Measurements from ENCODE around the gene UST. TPM values are rescaled to one million over a fixed set of nuclear protein-coding genes. Genes with fewer than 3 reads are reported as not detected.

Gene UST
- total RNA-seq, 2 donors from 2014 or later = 24.2 to 30.8 TPM

DNA sequence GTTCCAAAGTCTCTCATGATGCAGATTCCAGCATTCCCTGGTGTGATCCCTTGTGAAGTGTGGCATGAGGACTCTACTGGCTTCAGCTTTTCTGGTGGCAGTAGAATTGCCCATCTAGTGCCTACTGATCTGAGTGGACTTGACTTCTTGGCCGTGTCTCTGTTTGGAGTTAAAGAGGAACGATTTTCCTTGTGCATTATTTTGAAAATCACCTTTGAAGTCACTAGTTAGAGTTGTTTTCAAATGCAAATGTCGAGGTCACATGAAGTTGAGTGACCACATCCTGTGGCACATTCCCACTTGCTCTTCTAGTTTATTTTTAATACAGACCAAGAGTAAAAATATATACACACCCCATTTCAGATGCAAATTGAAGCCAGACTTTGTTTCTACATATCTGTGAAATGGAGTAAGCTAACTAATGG lies 300.0 kb downstream of the UST start:
- DNase-seq (ENCODE audit: low spot score) = no peak
- no peaks in the 10 kb centered on the region for H3K27me3 ChIP-seq (replicated peaks; ENCODE audit: insufficient read depth)
- H3K36me3 ChIP-seq = no peaks in the 10 kb centered on the region
- no peaks in the 10 kb centered on the region for H3K9me3 ChIP-seq
- H3K4me3 ChIP-seq = no peak overlapping the region
- H3K4me1 ChIP-seq (ENCODE audit: control insufficient read depth in 1 of 2, low read depth in 2 of 2) = peaks cover 3 to 9% of the 10 kb centered on the region in 2 donors
- TF ChIP-seq, protein P1, sequence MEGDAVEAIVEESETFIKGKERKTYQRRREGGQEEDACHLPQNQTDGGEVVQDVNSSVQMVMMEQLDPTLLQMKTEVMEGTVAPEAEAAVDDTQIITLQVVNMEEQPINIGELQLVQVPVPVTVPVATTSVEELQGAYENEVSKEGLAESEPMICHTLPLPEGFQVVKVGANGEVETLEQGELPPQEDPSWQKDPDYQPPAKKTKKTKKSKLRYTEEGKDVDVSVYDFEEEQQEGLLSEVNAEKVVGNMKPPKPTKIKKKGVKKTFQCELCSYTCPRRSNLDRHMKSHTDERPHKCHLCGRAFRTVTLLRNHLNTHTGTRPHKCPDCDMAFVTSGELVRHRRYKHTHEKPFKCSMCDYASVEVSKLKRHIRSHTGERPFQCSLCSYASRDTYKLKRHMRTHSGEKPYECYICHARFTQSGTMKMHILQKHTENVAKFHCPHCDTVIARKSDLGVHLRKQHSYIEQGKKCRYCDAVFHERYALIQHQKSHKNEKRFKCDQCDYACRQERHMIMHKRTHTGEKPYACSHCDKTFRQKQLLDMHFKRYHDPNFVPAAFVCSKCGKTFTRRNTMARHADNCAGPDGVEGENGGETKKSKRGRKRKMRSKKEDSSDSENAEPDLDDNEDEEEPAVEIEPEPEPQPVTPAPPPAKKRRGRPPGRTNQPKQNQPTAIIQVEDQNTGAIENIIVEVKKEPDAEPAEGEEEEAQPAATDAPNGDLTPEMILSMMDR (IDR thresholded peaks at IDR 0.05) = no peak
- no peak overlapping the region for H3K27ac ChIP-seq
- no peak for ATAC-seq (ENCODE audit: insufficient number of reproducible peaks, low FRiP score, low read depth)

DNA sequence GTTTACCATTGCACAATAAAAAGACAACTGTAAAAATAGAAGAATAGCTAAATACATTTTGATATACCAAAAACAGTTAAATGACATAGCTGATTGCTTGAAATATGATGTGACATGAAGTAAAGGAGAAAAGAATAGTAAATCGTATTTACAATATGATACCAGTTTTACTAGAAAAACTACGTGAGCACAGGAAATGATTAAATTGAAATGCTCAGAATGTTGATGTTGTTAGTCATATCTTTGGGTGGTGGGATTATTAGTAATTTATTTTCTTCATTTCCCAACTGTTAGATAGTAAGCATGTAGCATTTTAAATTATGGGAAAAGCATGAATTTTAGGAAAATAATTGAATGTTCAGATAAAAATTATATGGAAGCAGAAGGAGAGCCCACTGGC lies 302.4 kb downstream of the UST start:
- DNase-seq (ENCODE audit: low spot score) = no peak

DNA sequence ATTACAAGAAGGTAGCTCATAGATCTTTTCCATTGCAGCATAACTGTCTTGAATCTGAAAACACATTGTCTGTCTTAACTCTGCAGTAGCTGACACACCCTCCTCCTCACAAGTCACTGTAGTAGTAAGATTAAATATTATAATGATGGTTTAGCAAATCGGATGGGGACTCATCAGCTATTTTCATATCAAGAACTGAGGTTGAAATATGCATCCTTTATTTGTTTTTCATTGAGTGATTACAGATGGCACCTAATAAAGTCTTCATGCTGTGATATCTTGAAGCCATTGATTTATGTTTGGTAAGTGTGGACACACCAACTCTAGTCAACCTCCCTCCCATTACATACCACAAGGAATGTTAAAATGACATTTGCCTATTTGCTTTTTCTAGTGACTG lies 303.3 kb downstream of the UST start:
- H3K27ac ChIP-seq = no peak overlapping the region
- H3K27me3 ChIP-seq (replicated peaks; ENCODE audit: insufficient read depth) = no peaks in the 10 kb centered on the region
- peaks cover 3 to 13% of the 10 kb centered on the region in 2 donors for H3K4me1 ChIP-seq (ENCODE audit: control insufficient read depth in 1 of 2, low read depth in 2 of 2)
- TF ChIP-seq, protein P1 (IDR thresholded peaks at IDR 0.05) = no peak
- H3K9me3 ChIP-seq = no peaks in the 10 kb centered on the region
- no peak overlapping the region for H3K4me3 ChIP-seq
- no peak for DNase-seq (ENCODE audit: low spot score)
- H3K36me3 ChIP-seq = no peaks in the 10 kb centered on the region
- no peak for ATAC-seq (ENCODE audit: insufficient number of reproducible peaks, low FRiP score, low read depth)

More for the DNA sequence above, 302.4 kb downstream of the UST start:
- H3K4me1 ChIP-seq (ENCODE audit: control insufficient read depth in 1 of 2, low read depth in 2 of 2) = peaks cover 3 to 9% of the 10 kb centered on the region in 2 donors
- TF ChIP-seq, protein P1 (IDR thresholded peaks at IDR 0.05) = no peak
- H3K27ac ChIP-seq = no peak overlapping the region
- no peaks in the 10 kb centered on the region for H3K27me3 ChIP-seq (replicated peaks; ENCODE audit: insufficient read depth)
- no peaks in the 10 kb centered on the region for H3K9me3 ChIP-seq
- no peaks in the 10 kb centered on the region for H3K36me3 ChIP-seq
- no peak overlapping the region for H3K4me3 ChIP-seq
- no peak for ATAC-seq (ENCODE audit: insufficient number of reproducible peaks, low FRiP score, low read depth)

DNA sequence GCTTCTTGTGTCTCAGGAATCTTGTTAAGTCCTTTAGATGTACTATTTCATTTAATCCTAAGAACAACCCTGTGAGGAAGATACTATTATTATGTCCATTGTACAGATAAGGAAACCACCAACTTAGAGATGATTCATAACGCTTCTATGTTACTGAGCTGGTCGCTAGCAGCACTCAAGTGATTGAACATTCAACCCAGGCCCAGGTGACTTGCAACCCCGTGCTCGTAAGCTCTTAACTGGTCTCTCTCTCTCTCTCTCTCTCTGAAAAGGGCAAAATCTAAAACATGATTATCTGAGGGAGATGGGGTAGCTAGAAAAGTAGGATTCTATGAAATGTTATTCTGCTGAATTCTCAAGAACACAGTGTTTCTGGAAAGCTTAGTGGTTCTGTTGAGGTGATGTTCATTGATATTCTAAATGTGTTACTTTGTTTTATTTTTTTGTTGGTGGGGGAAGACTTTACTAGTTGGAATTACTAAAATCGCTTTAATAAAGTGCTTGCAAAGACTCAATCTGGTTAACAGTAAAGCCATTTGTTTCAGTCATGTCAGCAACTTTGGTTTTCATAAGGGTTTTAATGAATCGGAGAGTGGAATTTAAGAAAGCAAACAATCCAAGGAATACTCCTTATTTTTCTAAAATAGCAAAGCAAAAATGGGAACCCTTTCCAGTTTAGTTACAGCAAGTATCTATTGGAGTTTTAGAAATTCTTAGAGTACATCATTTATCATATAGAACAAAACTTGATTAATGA lies 305.7 kb downstream of the UST start:
- Histone ChIP-seq H3K36me3 (no peaks in the 10 kb centered on the region), H3K27me3 (replicated peaks; ENCODE audit: insufficient read depth) (no peaks in the 10 kb centered on the region), H3K9me3 (no peaks in the 10 kb centered on the region), H3K4me1 (ENCODE audit: control insufficient read depth in 1 of 2, low read depth in 2 of 2) (peaks cover under 1 to 4% of the 10 kb centered on the region in 2 donors), H3K27ac (no peak overlapping the region), H3K4me3 (no peak overlapping the region)
- DNase-seq (ENCODE audit: low spot score) (no peak), ATAC-seq (ENCODE audit: insufficient number of reproducible peaks, low FRiP score, low read depth) (no peak)
- TF ChIP-seq, protein P1 (IDR thresholded peaks at IDR 0.05) = no peak

DNA sequence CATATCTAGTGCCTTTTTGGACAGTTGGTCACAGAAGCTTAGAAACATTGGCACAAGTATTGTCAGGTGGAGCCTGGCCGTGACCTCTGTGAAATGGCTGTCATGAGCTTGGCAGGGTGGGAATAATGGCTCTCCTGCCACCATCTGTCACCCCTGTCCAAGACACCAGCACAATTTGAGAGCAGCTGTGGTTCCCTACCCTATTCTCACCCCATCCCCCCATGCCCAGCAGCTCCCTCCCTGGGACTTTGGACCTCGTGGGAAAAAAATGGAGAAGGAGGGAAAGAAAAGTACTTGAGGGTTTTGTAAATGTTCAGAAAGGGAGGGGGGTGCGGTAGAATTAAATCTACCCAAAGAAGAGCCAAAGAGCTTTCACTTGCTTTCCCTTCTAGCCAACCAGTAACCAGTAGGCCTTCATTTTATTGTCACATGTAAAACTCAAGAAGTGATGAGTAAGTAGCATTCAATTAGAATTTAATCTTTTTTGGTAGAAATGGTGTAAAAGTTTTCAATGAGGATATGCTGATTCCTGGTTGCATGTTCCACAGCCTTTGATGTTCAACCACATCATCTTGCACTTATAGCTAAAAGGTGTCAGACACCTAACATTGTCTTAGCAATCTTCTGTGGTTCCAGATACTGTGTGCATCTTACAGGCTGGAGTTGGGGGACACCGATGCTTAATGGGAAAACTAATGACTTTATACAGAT lies 307.2 kb downstream of the UST start:
- Histone ChIP-seq H3K4me3 (no peak overlapping the region), H3K36me3 (no peaks in the 10 kb centered on the region), H3K27ac (no peak overlapping the region), H3K4me1 (ENCODE audit: control insufficient read depth in 1 of 2, low read depth in 2 of 2) (peaks cover 0 to 4% of the 10 kb centered on the region in 2 donors), H3K27me3 (replicated peaks; ENCODE audit: insufficient read depth) (no peaks in the 10 kb centered on the region), H3K9me3 (no peaks in the 10 kb centered on the region)
- DNase-seq (ENCODE audit: low spot score) (no peak), ATAC-seq (ENCODE audit: insufficient number of reproducible peaks, low FRiP score, low read depth) (no peak)
- TF ChIP-seq, protein P1 (IDR thresholded peaks at IDR 0.05) = no peak

Measured in thoracic aorta (tissue), 2 donors.